GM23338 (cell line): ENCODE data around the gene ATF7. TPM values are rescaled to one million over a fixed set of nuclear protein-coding genes. Genes with fewer than 3 reads are reported as not detected.

Source experiments
- ATAC-seq: fragments of 200-7000 bp; cut with Tn5 transposase; 3 replicates; pipeline ENCODE4 v1.9.1; 2020
- DNase-seq: peaks from one replicate; pipeline ENCODE4 v3.0.0-alpha.2; 2015; ENCODE audit warnings: low spot score
- H2AFZ ChIP-seq: fragments of 200-600 bp; sonication (generic); 2 replicates; pipeline ENCODE4 v1.8.0; 2016; ENCODE audit warnings: antibody characterized with exemption, mild to moderate bottlenecking, moderate library complexity
- H3F3A ChIP-seq: fragments of 200-600 bp; sonication (generic); replicated peaks from 2 replicates; pipeline ENCODE4 v1.8.0; 2017; ENCODE audit warnings: antibody characterized with exemption, mixed run types, low read depth
- H3K27ac ChIP-seq: fragments of 200-600 bp; sonication (generic); 2 replicates; pipeline ENCODE4 v1.6.1; 2016; ENCODE audit warnings: low read depth
- H3K27me3 ChIP-seq: fragments of 200-600 bp; sonication (generic); 2 replicates; pipeline ENCODE4 v1.8.0; 2016; ENCODE audit warnings: mild to moderate bottlenecking, mixed run types, moderate library complexity; ENCODE audit not compliant: insufficient read depth
- H3K36me3 ChIP-seq: fragments of 200-600 bp; sonication (generic); 2 replicates; pipeline ENCODE4 v1.8.0; 2016; ENCODE audit warnings: mild to moderate bottlenecking; ENCODE audit not compliant: insufficient read depth
- H3K4me1 ChIP-seq: fragments of 200-600 bp; sonication (generic); 2 replicates; pipeline ENCODE4 v1.8.0; 2016; ENCODE audit warnings: mild to moderate bottlenecking, moderate library complexity; ENCODE audit not compliant: insufficient read depth
- H3K4me2 ChIP-seq: fragments of 200-600 bp; sonication (generic); 2 replicates; pipeline ENCODE4 v1.7.1; 2017; ENCODE audit warnings: mixed run types
- H3K4me3 ChIP-seq: fragments of 200-600 bp; sonication (generic); 2 replicates; pipeline ENCODE4 v1.6.1; 2016; ENCODE audit warnings: mixed run types
- H3K79me2 ChIP-seq: fragments of 200-600 bp; sonication (generic); replicated peaks from 2 replicates; pipeline ENCODE4 v1.8.0; 2017; ENCODE audit warnings: mild to moderate bottlenecking; ENCODE audit not compliant: insufficient read depth
- H3K9me2 ChIP-seq: fragments of 200-600 bp; sonication (generic); 2 replicates; pipeline ENCODE4 v1.8.0; 2017; ENCODE audit not compliant: insufficient read depth
- H4K20me1 ChIP-seq: fragments of 200-600 bp; sonication (generic); replicated peaks from 2 replicates; pipeline ENCODE4 v1.8.0; 2017; ENCODE audit warnings: mild to moderate bottlenecking; ENCODE audit not compliant: insufficient read depth
- H3K27ac Mint-ChIP-seq: 2 replicates; pipeline ENCODE4 v1.8.0; 2020; ENCODE audit warnings: inconsistent platforms, mild to moderate bottlenecking, moderate library complexity, mixed read lengths
- H3K27me3 Mint-ChIP-seq: 3 replicates; pipeline ENCODE4 v1.8.0; 2022; ENCODE audit warnings: low read depth, mild to moderate bottlenecking, moderate library complexity, mixed read lengths, inconsistent platforms; ENCODE audit not compliant: insufficient read depth, poor library complexity
- H3K36me3 Mint-ChIP-seq: 3 replicates; pipeline ENCODE4 v1.8.0; 2021; ENCODE audit warnings: low read depth, mild to moderate bottlenecking, inconsistent platforms, moderate library complexity, mixed read lengths
- H3K4me1 Mint-ChIP-seq: 3 replicates; pipeline ENCODE4 v1.8.0; 2020; ENCODE audit warnings: mild to moderate bottlenecking, inconsistent platforms, mixed read lengths
- H3K4me3 Mint-ChIP-seq: 3 replicates; pipeline ENCODE4 v1.8.0; 2021; ENCODE audit warnings: moderate library complexity, mild to moderate bottlenecking, inconsistent platforms, mixed read lengths
- H3K9me3 Mint-ChIP-seq: 3 replicates; pipeline ENCODE4 v1.8.0; 2020; ENCODE audit warnings: moderate library complexity, mild to moderate bottlenecking, inconsistent platforms, mixed read lengths
- CREB1 ChIP-seq: fragments of 250-450 bp; sonication (Bioruptor Pico); IDR thresholded peaks from 2 replicates; pipeline ENCODE4 v1.5.0; 2020; ENCODE audit warnings: low read depth, mild to moderate bottlenecking, moderate library complexity
- ETS1 ChIP-seq: IDR thresholded peaks from 2 replicates; pipeline ENCODE4 v1.6.1; 2016; ENCODE audit warnings: antibody characterized with exemption
- EZH2 ChIP-seq: fragments of 200-600 bp; sonication (generic); IDR thresholded peaks from one replicate; pipeline ENCODE4 v1.8.0; 2017; ENCODE audit warnings: antibody characterized with exemption, mild to moderate bottlenecking, low read depth; ENCODE audit not compliant: unreplicated experiment
- EZH2phosphoT487 ChIP-seq: fragments of 200-600 bp; sonication (generic); IDR thresholded peaks from one replicate; pipeline ENCODE4 v1.8.1; 2018; ENCODE audit warnings: antibody characterized with exemption; ENCODE audit not compliant: unreplicated experiment
- NANOG ChIP-seq: IDR thresholded peaks from 2 replicates; pipeline ENCODE4 v1.6.1; 2016; ENCODE audit warnings: antibody characterized with exemption, borderline replicate concordance
- REST ChIP-seq: IDR thresholded peaks from one replicate; pipeline ENCODE4 v1.6.1; 2018; ENCODE audit warnings: antibody characterized with exemption; ENCODE audit not compliant: unreplicated experiment
- ZNF114 ChIP-seq: fragments of 250-450 bp; sonication (Bioruptor Pico); IDR thresholded peaks from 2 replicates; pipeline ENCODE4 v1.5.0; 2020; ENCODE audit warnings: mild to moderate bottlenecking, moderate library complexity
- ZNF331 ChIP-seq: fragments of 250-450 bp; sonication (Bioruptor Pico); IDR thresholded peaks from 2 replicates; pipeline ENCODE4 v1.5.0; 2020; ENCODE audit warnings: low read depth, mild to moderate bottlenecking, moderate library complexity
- polyA plus RNA-seq: library from polyadenylated mRNA; unstranded; fragments of >200 nt; fragmentation: Nextera tagmentation; extraction: Ambion mirVana; gene quantifications from 2 replicates; pipeline ENCODE4 v1.2.1, GENCODE V29; 2016
- total RNA-seq: library from RNA; depleted of rRNA; stranded (reverse); fragments of >200 nt; shearing (Covaris generic); gene quantifications from 2 replicates; pipeline ENCODE4 v1.2.3, GENCODE V29; 2014
- TF ChIP-seq, protein P1 (sequence below): fragments of 250-450 bp; sonication (Bioruptor Pico); IDR thresholded peaks from 2 replicates; pipeline ENCODE4 v1.5.0; 2020; ENCODE audit warnings: mild to moderate bottlenecking, moderate library complexity

ATF7 gene
- total and polyA plus RNA-seq, 2 experiments from 2014 or later: 13.9 to 16.3 TPM

GRCh38 chr12:53588123-53588522 is 38.1 kb downstream of the ATF7 start:
- H3K27me3 Mint-ChIP-seq: peaks cover 1% of the 10 kb centered on the region
- peaks cover 10% of the 10 kb centered on the region; the same call in 1 of the 2 replicates for H4K20me1 ChIP-seq
- no peak overlapping the region for H3K4me3 ChIP-seq
- H2AFZ ChIP-seq: no peak overlapping the region
- DNase-seq (no peak), ATAC-seq (no peak)
- peaks cover 9% of the 10 kb centered on the region for H3K36me3 Mint-ChIP-seq
- H3K27me3 ChIP-seq: no peaks in the 10 kb centered on the region
- no peaks in the 10 kb centered on the region for H3K9me2 ChIP-seq
- H3K4me3 Mint-ChIP-seq: no peak overlapping the region
- peaks cover 9% of the 10 kb centered on the region for H3K9me3 Mint-ChIP-seq
- H3K4me1 ChIP-seq: peaks cover 7% of the 10 kb centered on the region; the same call in 1 of the 2 replicates
- peaks cover 6% of the 10 kb centered on the region; the same call in 1 of the 2 replicates for H3K79me2 ChIP-seq
- H3K36me3 ChIP-seq: no peaks in the 10 kb centered on the region
- no peak overlapping the region for H3K27ac ChIP-seq
- TF ChIP-seq ETS1: no peak
- no peak for TF ChIP-seq ZNF331 (CRISPR knock-in tag)
- TF ChIP-seq, protein P1, sequence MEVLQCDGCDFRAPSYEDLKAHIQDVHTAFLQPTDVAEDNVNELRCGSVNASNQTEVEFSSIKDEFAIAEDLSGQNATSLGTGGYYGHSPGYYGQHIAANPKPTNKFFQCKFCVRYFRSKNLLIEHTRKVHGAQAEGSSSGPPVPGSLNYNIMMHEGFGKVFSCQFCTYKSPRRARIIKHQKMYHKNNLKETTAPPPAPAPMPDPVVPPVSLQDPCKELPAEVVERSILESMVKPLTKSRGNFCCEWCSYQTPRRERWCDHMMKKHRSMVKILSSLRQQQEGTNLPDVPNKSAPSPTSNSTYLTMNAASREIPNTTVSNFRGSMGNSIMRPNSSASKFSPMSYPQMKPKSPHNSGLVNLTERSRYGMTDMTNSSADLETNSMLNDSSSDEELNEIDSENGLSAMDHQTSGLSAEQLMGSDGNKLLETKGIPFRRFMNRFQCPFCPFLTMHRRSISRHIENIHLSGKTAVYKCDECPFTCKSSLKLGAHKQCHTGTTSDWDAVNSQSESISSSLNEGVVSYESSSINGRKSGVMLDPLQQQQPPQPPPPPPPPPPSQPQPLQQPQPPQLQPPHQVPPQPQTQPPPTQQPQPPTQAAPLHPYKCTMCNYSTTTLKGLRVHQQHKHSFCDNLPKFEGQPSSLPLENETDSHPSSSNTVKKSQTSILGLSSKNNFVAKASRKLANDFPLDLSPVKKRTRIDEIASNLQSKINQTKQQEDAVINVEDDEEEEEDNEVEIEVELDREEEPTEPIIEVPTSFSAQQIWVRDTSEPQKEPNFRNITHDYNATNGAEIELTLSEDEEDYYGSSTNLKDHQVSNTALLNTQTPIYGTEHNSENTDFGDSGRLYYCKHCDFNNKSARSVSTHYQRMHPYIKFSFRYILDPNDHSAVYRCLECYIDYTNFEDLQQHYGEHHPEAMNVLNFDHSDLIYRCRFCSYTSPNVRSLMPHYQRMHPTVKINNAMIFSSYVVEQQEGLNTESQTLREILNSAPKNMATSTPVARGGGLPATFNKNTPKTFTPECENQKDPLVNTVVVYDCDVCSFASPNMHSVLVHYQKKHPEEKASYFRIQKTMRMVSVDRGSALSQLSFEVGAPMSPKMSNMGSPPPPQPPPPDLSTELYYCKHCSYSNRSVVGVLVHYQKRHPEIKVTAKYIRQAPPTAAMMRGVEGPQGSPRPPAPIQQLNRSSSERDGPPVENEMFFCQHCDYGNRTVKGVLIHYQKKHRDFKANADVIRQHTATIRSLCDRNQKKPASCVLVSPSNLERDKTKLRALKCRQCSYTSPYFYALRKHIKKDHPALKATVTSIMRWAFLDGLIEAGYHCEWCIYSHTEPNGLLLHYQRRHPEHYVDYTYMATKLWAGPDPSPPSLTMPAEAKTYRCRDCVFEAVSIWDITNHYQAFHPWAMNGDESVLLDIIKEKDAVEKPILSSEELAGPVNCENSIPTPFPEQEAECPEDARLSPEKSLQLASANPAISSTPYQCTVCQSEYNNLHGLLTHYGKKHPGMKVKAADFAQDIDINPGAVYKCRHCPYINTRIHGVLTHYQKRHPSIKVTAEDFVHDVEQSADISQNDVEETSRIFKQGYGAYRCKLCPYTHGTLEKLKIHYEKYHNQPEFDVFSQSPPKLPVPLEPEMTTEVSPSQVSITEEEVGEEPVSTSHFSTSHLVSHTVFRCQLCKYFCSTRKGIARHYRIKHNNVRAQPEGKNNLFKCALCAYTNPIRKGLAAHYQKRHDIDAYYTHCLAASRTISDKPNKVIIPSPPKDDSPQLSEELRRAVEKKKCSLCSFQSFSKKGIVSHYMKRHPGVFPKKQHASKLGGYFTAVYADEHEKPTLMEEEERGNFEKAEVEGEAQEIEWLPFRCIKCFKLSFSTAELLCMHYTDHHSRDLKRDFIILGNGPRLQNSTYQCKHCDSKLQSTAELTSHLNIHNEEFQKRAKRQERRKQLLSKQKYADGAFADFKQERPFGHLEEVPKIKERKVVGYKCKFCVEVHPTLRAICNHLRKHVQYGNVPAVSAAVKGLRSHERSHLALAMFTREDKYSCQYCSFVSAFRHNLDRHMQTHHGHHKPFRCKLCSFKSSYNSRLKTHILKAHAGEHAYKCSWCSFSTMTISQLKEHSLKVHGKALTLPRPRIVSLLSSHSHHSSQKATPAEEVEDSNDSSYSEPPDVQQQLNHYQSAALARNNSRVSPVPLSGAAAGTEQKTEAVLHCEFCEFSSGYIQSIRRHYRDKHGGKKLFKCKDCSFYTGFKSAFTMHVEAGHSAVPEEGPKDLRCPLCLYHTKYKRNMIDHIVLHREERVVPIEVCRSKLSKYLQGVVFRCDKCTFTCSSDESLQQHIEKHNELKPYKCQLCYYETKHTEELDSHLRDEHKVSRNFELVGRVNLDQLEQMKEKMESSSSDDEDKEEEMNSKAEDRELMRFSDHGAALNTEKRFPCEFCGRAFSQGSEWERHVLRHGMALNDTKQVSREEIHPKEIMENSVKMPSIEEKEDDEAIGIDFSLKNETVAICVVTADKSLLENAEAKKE (CRISPR knock-in tag): no peak
- no peak for TF ChIP-seq REST
- TF ChIP-seq EZH2phosphoT487: no peak
- TF ChIP-seq CREB1 (CRISPR knock-in tag): no peak
- TF ChIP-seq EZH2: no peak
- TF ChIP-seq NANOG: no peak
- TF ChIP-seq ZNF114 (CRISPR knock-in tag): no peak
- H3F3A ChIP-seq: no peaks in the 10 kb centered on the region
- no peak overlapping the region for H3K4me2 ChIP-seq
- H3K27ac Mint-ChIP-seq: no peak overlapping the region
- peaks cover 14% of the 10 kb centered on the region for H3K4me1 Mint-ChIP-seq
